Measurements from ENCODE around the gene ROR2.

The ROR2 gene

DNA sequence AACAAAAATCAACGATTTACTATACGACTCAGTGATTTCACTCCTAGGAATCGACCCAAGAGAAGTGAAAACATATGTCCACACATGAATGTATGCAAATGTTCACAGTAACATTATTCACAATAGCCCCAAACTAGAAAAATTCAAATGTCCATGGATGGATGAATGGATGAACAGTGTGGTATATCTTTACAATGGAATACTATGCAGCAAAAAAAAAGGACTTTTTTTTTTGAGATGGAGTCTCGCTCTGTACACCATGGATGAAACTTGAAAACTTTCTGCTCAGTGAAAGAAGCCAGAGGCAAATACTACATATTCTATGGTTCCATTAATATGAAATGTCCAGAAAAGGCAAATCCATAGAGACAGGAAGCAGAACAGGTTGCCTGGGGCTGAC lies 233.8 kb downstream of the ROR2 start:
- no peak for DNase-seq (ENCODE audit: low read depth)

- DNase-seq (ENCODE audit: low read depth): no peak
Observed at GRCh38 chr9:91714874-91715615, 235.0 kb downstream of the ROR2 start.

DNA sequence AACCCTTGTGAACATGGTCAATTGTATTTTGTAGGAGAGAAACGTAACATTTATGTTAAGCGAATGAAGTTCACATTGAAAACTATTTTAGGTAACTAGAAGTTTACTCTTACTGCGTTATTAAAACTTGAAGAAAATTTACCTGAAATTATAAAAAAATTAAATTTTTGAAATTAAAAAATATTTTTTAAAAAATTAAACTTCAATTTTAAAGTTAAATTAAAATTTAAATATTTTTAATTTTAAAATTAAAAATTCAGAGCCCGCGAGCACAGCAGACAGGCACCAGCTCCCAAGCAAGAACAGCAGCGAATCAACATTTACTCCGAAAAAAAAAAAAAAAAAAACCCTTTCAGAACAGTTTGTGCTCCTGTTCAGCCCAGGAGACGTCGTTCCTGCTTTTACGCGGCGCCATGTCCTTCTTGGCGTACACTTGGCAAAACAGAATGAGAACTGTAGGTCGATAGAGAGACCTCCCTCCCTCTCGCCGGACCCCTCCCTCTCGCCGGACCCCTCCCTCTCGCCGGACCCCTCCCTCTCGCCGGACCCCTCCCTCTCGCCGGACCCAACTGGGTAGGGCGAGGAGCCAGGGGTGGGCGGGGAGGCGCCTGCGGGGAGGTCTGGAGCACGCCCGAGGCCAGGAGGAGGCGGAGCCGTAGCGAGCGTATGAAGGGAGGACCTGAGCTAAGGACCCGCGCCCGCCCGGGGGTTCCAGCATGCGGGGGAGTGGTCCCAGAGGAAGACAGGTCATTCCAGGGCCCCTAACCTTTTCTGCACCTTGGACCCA lies 235.8 kb downstream of the ROR2 start:
- peak; percentile 40 for DNase-seq (ENCODE audit: low read depth)

DNA sequence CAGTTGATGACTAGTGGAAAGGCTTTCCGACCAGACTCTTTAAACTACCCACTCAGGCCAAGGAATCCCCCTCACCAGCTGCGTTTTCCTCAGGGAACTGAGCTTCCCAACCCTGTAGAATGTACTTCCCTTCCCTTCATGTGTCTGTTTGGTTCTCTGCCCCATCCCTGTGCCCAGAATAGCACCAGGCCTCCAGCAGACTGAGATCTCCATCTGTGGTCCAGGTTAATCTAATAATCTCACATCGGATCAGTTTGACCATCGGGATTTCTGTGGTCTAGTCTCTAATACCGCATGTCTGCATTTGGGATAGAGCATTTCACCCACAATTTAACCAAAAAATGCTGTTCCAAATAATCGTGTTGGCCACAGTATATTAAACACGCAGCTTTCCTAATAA lies 237.2 kb downstream of the ROR2 start:
- DNase-seq (ENCODE audit: low read depth): no peak

DNA sequence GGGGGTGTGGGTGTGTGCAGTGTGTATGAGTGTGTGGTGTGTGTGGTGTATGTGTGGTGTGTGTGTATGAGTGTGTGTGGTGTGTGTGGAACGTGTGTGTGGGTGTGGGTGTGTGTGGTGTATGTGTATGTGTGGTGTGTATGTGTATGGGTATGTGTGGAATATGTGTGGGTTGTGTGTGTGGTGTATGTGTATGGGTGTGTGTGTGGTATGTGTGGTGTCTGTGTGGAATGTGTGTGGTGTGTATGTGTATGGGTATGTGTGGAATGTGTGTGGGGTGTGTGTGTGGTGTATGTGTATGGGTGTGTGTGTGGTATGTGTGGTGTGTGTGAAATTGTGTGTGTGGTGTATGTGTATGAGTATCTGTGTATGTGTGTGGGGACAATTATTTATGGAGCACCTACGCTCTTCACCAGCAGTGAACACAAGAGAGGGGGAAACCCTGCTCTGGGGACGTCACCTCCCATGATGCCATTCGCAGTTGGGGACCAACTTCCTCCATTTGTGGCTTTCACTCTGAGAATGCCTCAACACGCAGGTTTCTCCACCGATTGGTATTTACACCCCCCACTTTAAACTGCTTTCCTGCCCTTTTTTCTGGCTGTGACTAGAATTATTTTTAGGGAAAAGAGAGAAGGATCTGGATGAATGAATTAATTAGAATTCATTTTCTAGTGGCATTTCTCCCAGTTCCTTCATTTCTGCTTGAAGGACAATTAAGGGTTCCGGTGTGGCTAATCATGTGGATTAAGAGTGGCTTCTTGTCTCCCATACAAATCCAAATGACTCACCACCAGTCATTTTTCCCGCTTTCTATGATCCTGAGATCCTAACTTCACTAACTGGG lies 238.1 kb downstream of the ROR2 start:
- peak; percentile 14 for DNase-seq (ENCODE audit: low read depth)

- no peak for DNase-seq (ENCODE audit: low read depth)
Observed at GRCh38 chr9:91710158-91710557, 239.9 kb downstream of the ROR2 start.

DNA sequence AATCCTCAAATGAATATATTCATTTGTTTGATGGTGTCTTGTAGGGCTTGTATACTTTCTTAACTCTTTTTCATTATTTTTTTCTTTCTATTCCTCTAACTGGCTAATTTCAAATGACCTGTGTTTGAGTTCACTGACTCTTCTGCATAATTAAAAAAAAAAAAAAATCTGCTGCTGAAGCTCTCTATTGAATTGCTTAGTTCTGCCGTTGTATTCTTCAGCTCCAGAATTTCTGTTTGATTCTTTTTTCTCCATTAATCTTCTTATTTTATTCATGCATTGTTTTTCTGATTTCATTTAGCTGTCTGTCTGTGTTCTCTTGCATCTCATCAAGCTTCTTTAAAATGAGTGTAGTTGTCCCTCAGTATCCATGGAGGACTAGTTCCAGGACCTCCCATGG lies 244.6 kb downstream of the ROR2 start:
- no peak for DNase-seq (ENCODE audit: low read depth)

- DNase-seq (ENCODE audit: low read depth): no peak
Observed at GRCh38 chr9:91700475-91700874, 249.6 kb downstream of the ROR2 start.

DNA sequence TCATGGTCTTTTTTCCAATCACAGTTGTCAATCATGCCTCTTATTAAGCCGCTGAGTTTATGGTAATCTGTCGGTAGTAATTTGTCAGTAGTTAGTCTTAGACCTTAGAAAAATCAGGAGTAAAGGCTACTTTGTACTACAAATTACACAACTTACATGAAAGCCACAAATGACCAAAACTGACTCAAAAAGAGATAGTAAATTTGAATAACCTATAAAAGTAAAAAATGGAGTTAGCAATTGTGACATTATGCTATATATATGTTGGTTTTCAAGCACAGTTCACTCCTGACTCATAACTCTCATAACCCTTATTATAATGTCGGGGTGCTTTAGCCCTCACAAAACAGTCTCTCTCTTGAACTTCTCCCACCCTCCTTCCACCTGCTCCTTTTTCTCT lies 251.8 kb downstream of the ROR2 start:
- no peak for DNase-seq (ENCODE audit: low read depth)

DNA sequence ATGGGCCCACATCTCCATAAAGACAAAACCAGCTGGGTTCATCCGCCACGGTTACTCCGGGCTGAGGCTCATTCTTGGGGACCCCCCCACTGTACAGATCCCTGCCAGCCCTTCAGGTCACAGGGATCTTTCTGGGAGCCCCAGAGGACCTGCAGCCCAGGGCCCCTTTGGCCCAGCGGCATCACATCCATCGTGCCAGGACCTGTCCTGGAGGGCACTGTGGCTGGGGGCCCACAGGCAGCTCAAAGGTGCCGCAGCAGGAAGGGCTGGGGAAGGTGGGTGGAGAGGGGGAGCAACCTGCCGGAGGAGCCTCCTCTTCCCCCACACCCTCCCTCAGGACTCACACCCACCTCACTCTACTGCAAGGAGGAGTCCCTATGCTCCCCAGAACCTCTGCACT lies 252.8 kb downstream of the ROR2 start:
- DNase-seq (ENCODE audit: low read depth): no peak

DNA sequence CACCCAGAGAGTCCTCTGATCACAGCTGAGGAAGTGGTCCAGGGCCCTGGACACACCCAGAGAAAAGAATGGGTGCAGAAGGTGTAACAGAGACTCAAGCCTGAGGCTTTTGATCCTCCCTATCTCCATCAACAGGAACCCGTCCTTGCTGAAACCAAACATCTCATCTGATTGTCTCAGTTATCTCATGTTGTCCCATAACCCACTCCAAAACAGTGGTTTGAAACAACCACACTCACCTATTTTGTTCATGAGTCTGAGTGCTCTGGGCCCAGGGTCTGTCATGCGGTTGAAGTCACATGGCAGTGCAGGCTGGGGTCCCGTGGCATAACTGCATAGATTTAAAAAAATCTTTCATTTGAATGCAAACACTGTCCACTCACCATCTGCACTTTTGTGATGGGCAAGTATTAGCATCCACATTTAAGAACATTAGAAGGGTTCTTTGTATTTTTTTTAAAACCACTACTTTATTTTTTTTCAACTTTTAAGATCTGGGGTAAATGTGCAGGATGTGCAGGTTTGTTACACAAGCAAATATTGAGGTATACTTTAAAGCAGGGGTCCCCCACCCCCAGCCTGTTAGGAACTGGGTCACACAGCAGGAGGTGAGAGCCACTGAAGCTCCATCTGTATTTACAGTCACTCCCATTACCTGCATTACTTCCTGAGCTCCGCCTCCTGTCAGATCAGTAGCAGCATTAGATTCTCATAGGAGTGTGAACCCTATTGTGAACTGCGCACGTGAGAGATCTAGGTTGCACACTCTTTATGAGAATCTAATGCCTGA lies 255.8 kb downstream of the ROR2 start:
- no peak for DNase-seq (ENCODE audit: low read depth)

GRCh38 chr9:91693226-91693625 lies 256.8 kb downstream of the ROR2 start:
- DNase-seq (ENCODE audit: low read depth): no peak

GRCh38 chr9:91690540-91691249 lies 259.3 kb downstream of the ROR2 start:
- no peak for DNase-seq (ENCODE audit: low read depth)

DNA sequence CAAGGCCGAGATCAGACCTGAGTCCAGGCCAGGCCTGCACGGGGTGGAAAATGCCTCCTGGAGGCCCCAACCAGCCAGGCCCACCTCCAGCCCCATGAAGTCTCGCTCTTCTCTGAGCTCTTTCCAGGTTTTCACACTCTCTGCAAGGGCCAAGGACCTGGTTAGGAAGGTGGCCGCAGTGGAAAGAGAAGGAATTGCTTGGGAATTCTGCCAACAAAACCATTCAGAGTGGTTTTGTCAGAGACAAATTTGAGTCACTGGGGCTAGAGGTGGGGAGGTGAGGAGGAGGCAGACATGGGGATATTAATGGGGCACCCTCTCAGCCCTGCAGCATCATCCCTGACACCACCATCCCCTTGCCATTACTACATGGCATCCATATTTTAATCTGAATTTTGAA lies 261.0 kb downstream of the ROR2 start:
- DNase-seq (ENCODE audit: low read depth): no peak

- DNase-seq (ENCODE audit: low read depth): no peak
Observed at GRCh38 chr9:91683269-91683668, 266.8 kb downstream of the ROR2 start.

- peak; percentile 27 for DNase-seq (ENCODE audit: low read depth)
Observed at GRCh38 chr9:91682806-91683205, 267.2 kb downstream of the ROR2 start.

DNA sequence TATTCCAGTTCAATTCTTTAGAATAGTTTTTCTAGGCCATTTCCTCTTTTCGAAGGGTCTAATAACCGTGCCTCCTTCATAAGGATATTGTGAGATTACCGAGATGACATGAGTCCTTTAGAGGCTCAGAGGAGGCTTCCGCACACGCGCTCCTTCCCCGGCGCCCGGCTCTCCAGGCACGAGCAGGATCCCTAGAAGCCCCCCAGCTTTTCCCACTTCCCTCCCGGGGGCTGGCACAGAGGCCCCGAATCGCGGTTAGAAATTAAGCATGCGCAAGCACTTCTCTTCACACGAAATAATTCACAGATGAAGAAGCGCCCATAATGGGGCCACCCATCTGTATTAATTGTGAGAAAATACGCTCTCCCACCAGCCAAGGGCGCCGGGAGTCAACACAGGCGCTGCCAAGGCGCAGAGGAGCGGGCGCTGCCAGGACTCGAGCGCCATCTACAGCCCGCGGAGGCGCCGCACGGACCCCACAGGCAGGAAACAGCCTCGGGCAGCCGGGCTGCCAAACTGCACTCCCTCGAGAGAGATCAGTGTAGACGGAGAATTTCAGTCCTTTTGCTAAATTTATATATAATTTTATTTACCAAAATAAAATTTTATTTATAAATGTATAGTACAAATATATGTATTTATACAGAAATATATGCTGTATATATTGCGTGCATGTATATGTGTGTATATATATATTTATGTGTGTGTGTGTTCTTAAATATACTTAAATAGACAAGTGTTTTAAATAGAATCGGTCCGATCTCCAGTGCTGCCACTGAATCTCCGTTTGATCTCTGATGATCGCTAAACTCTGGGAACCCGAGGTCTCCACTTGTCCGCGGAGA lies 268.3 kb downstream of the ROR2 start:
- DNase-seq (ENCODE audit: low read depth): peak; percentile 65

DNA sequence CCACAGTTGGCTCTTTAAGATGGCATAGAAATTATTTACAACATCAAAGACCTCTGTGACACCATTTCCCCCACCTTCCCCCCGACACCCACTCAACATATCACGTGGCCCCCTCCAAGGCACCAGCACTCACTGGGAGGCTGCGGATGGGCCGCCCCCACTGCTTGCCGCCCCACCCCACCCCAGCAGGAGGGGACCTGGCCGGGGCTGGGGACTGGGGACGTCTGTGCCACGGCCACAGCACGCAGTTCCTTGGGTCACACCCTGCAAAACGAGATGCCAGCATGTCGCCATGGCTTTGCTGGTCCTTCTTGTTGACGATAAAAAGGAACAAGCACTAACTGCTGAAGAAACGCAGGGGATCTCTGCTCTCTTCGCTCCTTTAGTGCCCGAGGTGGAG lies 269.0 kb downstream of the ROR2 start:
- DNase-seq (ENCODE audit: low read depth): no peak

DNA sequence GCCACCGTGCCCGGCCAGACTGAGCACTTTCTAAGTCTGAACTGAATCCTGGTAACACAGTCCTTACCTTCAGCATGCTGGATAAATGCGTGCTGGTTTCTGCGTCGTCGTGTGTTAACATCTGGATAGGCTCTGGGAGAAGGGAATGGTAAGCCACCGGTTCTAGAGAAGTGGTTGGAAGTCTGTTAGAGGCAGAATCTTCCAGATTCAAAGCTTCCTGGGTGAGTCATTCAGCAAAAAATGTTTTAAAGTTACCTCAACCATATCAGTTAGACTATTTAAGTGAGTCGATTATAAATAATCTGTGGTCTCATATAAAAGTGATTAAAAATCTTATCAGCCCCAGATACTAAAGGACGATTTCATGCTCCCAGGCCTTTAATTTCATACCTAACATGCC lies 269.9 kb downstream of the ROR2 start:
- no peak for DNase-seq (ENCODE audit: low read depth)

Measured in iris pigment epithelial cell (primary cell).